AG04450 (cell line): ENCODE measurements around the gene RPA1. TPM values are rescaled to one million over a fixed set of nuclear protein-coding genes. Genes with fewer than 3 reads are reported as not detected.

Experiments used
- CTCF ChIA-PET: fragments of 300-600, 350-600 bp; formaldehyde crosslinking; extraction: SDS; loops from one replicate; lab custom pipeline; 2022; ENCODE audit warnings: antibody characterized with exemption, inconsistent platforms; lab: Charles Lee
- POLR2A ChIA-PET: fragments of 350-600 bp; formaldehyde crosslinking; extraction: SDS; loops from one replicate; lab custom pipeline; 2021; ENCODE audit warnings: antibody characterized with exemption, inconsistent platforms; lab: Yijun Ruan, JAX
- DNase-seq: peaks from one replicate; pipeline ENCODE4 v3.0.0-alpha.2; 2011; ENCODE audit warnings: low read depth, low spot score
- H3K27ac ChIP-seq: one replicate; pipeline ENCODE4 v1.5.1; 2012; ENCODE audit warnings: low read depth, low read length, control low read depth
- H3K27me3 ChIP-seq: one replicate; pipeline ENCODE4 v1.6.0; 2012; ENCODE audit warnings: low read length; ENCODE audit not compliant: control insufficient read depth, insufficient read depth
- H3K4me3 ChIP-seq: 2 replicates; pipeline ENCODE4 v1.5.1; 2011; ENCODE audit warnings: mild to moderate bottlenecking, low read depth, low read length, control low read depth
- H3K9me3 ChIP-seq: 2 replicates; pipeline ENCODE4 v1.5.1; 2012; ENCODE audit warnings: low read length; ENCODE audit not compliant: control insufficient read depth, insufficient read depth
- CTCF ChIP-seq: IDR thresholded peaks from 2 replicates; pipeline ENCODE4 v1.5.1; 2011; ENCODE audit warnings: low read depth, low read length, control low read depth, inconsistent platforms
- polyA plus RNA-seq: library from polyadenylated mRNA; depleted of rRNA; stranded (reverse); fragments of >200 nt; gene quantifications from 2 replicates; pipeline ENCODE4 v1.2.3, GENCODE V29; 2011

RPA1 gene
- polyA plus RNA-seq, 1 experiment = 56.4 TPM

DNA sequence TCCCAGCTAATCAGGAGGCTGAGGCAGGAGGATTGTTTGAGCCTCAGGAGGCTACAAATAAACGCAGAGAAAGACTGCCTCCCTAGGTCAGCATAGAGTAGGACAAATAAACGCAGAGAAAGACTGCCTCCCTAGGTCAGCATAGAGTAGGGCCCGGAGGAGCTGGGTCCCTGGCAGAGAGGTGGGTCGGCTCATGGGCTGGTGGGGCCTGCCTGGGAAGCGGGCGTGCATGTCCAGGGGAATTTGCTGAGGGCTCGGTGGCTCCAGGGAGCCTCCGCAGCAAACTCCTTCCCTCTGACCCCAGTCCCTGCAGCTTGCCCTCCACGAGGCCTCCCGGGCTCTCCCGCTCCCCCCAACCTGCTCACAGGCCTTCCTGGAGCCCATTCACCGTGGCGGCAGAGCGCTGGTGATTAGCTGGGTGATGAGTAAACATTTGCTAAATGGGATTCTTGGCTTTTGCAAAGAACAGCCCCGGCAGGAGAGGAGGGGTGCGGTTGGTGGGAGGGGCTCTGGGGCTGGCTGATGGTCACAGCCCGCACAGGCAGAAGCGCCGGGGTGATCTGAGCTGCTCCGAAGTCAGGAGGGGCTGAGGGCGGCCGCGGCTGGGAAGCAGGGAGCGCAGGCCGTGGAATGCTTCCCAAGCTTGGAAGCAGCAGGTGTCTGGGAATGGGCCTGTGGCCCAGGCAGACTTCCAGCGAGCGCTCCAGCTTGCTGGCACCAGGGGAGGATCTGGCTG lies 102.2 kb downstream of the RPA1 start:
- POLR2A ChIA-PET = no interaction called here
- Histone ChIP-seq H3K27me3 (peaks cover 45% of the 10 kb centered on the region), H3K4me3 (no peak overlapping the region), H3K9me3 (no peaks in the 10 kb centered on the region; the same call in 1 of the 2 replicates), H3K27ac (no peak overlapping the region)
- TF ChIP-seq CTCF = no peak
- CTCF ChIA-PET = no interaction called here
- DNase-seq = no peak

DNA sequence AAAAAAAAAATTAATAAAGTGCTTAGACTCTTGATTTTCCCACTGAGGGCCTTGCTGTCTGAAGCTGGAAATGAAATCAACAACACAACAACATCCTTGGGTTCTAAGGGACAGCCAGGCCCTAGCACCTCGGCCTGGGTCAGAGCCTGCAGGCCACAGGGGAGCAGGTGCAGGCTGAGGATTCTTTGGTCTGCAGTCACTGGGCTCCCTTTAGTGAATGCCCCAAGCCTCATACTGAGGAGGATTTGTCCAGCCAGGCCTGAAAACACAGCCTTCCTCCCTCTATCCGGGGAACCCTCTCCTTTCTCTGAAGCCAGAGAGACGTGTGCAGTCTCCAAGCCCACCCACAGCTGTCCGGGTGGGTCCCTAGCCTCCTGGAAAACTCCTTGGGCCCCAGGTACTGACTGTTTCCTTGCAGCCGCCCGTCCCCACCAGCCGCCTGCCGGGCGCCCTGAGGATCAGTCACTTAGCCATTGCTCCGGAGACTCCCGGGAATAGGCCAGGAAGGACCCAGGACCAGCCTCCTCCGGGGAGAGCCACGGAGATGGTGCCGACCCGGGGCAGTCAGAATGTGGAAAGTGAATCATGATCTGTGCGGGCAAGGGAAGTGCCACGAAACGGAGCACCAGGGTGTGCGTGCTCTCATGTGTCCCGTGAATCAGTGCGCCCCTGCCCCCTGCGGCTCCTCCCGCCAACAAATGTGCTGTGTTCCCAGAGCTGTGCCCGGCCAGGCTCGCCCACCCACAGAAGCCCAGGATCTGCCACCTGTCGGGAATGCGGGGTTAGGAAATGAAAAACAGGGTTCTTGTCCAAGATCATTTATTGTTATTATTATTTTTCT lies 104.3 kb downstream of the RPA1 start:
- no peak for DNase-seq
- peaks cover 36% of the 10 kb centered on the region for H3K27me3 ChIP-seq
- H3K4me3 ChIP-seq = no peak overlapping the region
- TF ChIP-seq CTCF = no peak
- H3K9me3 ChIP-seq = no peaks in the 10 kb centered on the region; the same call in 1 of the 2 replicates
- POLR2A ChIA-PET = no interaction called here
- CTCF ChIA-PET = no interaction called here
- no peak overlapping the region for H3K27ac ChIP-seq

DNA sequence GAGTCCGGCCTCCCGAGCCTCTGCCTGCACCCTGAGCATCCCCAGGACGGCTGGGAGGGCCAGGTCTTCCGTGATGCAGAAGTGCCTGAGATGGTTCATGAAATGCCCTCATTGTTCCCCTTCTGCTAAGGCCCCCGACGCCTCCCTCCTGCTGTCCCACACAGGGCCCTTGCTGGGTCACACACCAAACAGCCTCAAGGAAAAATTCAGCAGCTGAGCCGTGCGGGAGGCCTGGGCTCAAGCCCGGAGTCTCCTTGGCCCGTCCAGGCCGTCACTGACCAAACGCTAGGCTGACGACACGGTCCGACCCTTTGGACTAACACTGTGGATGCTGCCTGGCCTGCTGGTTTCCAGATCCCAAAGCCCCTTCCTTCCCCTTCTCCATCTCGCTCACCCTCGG lies 105.1 kb downstream of the RPA1 start:
- no peak for TF ChIP-seq CTCF
- DNase-seq = no peak
- POLR2A ChIA-PET = no interaction called here
- H3K27ac ChIP-seq = no peak overlapping the region
- H3K27me3 ChIP-seq = peaks cover 37% of the 10 kb centered on the region
- H3K4me3 ChIP-seq = no peak overlapping the region
- CTCF ChIA-PET = no interaction called here
- no peaks in the 10 kb centered on the region; the same call in 1 of the 2 replicates for H3K9me3 ChIP-seq

DNA sequence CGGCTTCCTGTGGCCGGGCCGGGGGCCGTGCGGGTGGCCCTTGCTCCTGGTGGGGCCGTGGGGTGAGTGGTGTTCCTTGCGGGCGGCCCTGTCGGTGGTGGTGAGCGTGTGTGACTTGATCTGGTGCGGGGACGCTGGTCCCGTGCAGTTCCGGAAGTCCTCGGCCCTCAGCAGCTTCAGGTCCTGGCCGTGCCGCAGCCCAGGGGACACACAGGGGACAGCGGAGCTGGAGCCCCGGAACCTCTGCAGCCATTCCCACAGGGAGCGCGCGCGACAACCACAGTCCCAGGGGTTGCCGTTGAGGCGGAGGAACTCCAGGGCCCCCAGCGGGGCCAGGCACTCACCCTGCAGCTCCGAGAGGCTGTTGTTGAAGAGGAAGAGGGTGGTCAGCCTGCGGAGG lies 107.0 kb downstream of the RPA1 start:
- Histone ChIP-seq H3K27me3 (peaks cover 40% of the 10 kb centered on the region), H3K27ac (no peak overlapping the region), H3K4me3 (no peak overlapping the region), H3K9me3 (no peaks in the 10 kb centered on the region; the same call in 1 of the 2 replicates)
- ChIA-PET POLR2A (no interaction called here), CTCF (no interaction called here)
- DNase-seq = no peak
- TF ChIP-seq CTCF = no peak

GRCh38 chr17:1937461-1937860 lies 107.7 kb downstream of the RPA1 start:
- H3K27ac ChIP-seq = no peak overlapping the region

More at GRCh38 chr17:1937461-1937860, 107.7 kb downstream of the RPA1 start:
- H3K4me3 ChIP-seq = no peak overlapping the region
- no peak for DNase-seq
- POLR2A ChIA-PET = no interaction called here
- H3K27me3 ChIP-seq = peaks cover 38% of the 10 kb centered on the region
- CTCF ChIA-PET = no interaction called here
- H3K9me3 ChIP-seq = no peaks in the 10 kb centered on the region; the same call in 1 of the 2 replicates
- no peak for TF ChIP-seq CTCF
